Adrenal gland (tissue), 5 donors: ENCODE results near the gene TDRD7.

Source experiments
- CTCF ChIP-seq, 6 experiments: fragments of 450-650 bp in 4 of 6; fragments of 200-600 bp in 2 of 6; sonication (generic) in 1 of 6; IDR thresholded peaks; 1 replicate in 5 of 6; 2 replicates in 1 of 6; pipeline versions ENCODE4 v1.5.1 to v1.8.0; 2016 to 2021; ENCODE audit warnings: antibody characterized with exemption in 6 of 6, mild to moderate bottlenecking in 2 of 6, moderate library complexity in 1 of 6
- POLR2A ChIP-seq, 2 donors: fragments of 450-650 bp; IDR thresholded peaks; one replicate each; pipeline ENCODE4 v1.6.1; 2017; ENCODE audit warnings: antibody characterized with exemption in 2 of 2, mild to moderate bottlenecking in 2 of 2, moderate library complexity in 1 of 2
- donor health status: DM: no; HTN: no; CAD: no.

GRCh38 chr9:97459326-97459725 is 47.4 kb downstream of the TDRD7 start:
- TF ChIP-seq CTCF (IDR thresholded peaks at IDR 0.05) = no peak
- no peak for TF ChIP-seq POLR2A (IDR thresholded peaks at IDR 0.05)
